D721Med (cell line): ENCODE results near the gene PDGFD.

ENCODE experiments used
- DNase-seq: peaks from one replicate; pipeline ENCODE4 v3.0.0; 2011; ENCODE audit warnings: low spot score; ENCODE audit not compliant: insufficient read length
- FAIRE-seq: peaks from 2 replicates; lab custom pipeline; 2011; peaks lifted over from hg19 to GRCh38; lab: Jason Lieb, UNC
- TF ChIP-seq, protein P1 (sequence below): IDR thresholded peaks from 2 replicates; pipeline ENCODE4 v1.5.1; 2012; ENCODE audit warnings: mild to moderate bottlenecking, control low read depth; ENCODE audit not compliant: insufficient read depth; ENCODE audit errors: missing control alignments

PDGFD gene

DNA sequence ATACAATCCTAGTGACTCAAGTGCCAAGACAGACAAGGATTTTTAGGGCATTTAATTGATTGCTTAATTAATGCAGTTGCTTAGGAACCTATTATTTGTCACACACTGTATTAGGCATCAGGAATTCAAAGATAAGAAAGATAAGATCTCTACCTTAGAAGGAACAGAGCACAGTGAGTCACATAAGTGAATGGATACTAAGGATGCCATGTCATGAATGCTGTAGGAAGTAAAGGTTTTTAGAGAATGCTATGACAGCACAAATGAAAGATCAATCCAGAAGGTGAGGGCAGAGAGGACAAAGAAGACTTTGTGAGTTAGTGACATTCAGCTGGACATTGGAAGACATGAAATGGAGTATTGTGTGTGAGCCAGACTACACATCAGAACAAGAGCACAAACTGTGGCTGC is 275.4 kb downstream of the PDGFD start:
- DNase-seq (no peak), FAIRE-seq (no peak)
- TF ChIP-seq, protein P1, sequence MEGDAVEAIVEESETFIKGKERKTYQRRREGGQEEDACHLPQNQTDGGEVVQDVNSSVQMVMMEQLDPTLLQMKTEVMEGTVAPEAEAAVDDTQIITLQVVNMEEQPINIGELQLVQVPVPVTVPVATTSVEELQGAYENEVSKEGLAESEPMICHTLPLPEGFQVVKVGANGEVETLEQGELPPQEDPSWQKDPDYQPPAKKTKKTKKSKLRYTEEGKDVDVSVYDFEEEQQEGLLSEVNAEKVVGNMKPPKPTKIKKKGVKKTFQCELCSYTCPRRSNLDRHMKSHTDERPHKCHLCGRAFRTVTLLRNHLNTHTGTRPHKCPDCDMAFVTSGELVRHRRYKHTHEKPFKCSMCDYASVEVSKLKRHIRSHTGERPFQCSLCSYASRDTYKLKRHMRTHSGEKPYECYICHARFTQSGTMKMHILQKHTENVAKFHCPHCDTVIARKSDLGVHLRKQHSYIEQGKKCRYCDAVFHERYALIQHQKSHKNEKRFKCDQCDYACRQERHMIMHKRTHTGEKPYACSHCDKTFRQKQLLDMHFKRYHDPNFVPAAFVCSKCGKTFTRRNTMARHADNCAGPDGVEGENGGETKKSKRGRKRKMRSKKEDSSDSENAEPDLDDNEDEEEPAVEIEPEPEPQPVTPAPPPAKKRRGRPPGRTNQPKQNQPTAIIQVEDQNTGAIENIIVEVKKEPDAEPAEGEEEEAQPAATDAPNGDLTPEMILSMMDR = no peak

DNA sequence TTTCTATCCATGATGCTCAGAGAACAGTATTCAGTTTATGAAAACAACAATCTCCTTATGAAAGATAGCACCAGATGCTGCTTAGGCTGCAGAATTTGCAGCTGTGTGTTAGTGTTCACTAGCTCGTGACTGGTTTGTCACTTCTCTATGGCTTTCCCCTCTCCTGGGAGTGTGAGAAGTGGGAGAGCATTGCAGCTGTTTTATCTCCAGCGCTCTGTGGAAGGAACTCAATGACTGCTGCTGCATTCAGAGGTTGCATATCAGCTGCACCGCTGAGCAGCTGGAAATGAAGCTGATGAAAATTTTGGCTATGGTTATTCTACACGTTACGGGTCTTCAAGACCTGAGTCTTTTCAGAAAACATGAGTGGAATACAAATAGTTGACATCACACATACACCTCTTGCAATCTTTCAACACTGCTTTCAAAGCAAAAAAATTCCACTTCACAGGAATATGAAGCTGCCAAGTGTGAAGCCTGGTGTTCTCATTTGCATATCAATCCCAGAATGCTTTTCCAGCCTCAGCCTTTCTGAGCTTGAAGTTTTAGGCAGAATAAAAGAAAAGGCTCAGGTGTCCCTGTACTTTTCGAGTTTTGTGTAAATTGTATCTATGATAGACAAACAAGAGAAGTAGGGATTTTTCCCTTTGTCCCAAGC is 276.8 kb downstream of the PDGFD start:
- TF ChIP-seq, protein P1 = no peak
- DNase-seq (no peak), FAIRE-seq (no peak)

- FAIRE-seq = no peak
- TF ChIP-seq, protein P1 = no peak
- DNase-seq = no peak
Measured at GRCh38 chr11:103883856-103884255, 280.1 kb downstream of the PDGFD start.

GRCh38 chr11:103883291-103883690 is 280.7 kb downstream of the PDGFD start:
- no peak for FAIRE-seq
- DNase-seq = no peak
- TF ChIP-seq, protein P1 = no peak

- FAIRE-seq (no peak), DNase-seq (no peak)
- TF ChIP-seq, protein P1 = no peak
Measured at GRCh38 chr11:103881584-103881983, 282.4 kb downstream of the PDGFD start.

DNA sequence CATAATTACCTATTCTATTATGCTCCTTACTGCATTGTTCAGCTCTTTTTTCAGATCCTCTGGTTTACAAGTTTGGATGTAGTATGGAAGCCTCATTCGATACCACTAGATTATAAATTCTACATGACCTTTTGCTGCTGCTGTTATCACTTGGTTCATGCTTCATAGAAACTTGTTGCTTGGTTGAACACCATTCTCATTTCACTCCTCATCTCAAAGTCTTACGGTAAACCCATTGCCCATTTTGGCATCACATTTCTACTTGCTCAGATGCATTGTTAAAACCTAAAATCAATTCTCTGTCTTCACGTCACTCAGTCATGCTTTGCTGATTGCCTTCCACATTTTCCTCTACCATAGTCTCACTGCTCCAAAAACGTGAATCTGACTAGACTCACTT is 283.0 kb downstream of the PDGFD start:
- DNase-seq (no peak), FAIRE-seq (no peak)
- TF ChIP-seq, protein P1 = no peak

DNA sequence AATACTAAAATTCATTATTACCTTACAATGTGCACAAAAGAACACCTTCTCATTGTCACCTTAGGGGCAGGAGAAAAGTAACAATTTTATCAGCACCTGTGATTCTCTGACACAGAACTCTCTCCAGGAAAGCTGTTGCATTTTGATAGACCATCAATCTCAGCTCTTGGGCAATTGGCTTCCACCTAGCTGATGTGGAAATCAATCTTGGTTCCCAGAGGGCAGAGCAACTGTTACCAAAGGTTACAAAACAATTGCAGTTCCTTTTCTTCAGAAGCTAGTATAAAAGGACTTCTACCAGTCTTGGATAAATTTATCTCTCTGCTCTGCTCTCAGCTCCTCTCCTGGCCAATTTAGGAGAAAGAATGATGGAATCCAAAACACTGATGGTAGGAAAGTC is 285.3 kb downstream of the PDGFD start:
- DNase-seq (no peak), FAIRE-seq (no peak)
- TF ChIP-seq, protein P1 = no peak
